ENCODE data around the gene KATNAL1.

Gene KATNAL1

DNA sequence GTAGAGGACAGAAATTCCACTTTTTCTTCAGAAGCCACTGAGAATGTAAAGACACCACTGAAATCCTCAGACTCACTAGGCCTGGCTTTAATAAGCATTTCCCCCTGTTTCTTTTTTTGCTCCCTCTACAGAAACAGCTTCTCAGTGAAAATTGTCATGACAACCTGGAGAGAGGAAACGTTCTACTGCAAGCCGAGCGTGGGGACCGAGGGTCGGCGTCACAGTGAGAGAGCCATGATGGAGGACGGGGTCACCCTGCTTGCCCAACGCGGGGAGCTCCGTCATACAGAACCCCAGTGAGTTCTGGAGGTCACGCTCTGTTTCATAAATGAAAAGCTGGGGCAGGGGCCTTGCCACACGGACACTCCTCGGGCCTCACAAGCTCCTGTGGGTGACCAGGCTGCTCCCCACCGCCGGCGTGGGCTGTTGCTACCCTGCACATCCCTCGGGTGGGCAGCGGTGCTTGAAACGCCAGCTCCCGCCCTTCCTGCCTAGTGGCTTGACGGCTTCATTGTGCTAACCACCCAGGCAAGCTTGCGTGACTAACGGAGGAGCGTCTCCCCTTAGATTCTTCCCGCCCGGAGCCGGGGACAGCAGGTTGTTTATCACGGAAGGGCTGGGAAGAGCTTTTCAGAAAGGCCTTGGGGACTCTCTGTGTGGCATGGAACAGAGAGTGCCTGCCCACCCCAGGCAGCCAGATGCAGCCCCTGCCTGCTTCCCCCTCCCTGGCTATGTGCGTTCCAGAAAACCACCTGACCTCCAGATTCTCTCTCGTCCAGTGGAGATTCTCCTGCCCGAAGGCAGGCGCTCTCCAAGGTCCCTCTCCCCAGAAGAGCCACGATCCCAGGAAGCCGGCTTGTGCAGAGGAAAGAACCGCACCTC, 153.6 kb downstream of the KATNAL1 start:
- Mint-ChIP-seq H3K36me3 (peaks cover 4% of the 10 kb centered on the region), H3K4me3 (no peak overlapping the region), H3K27me3 (peaks cover 5% of the 10 kb centered on the region), H3K4me1 (peaks cover 79% of the 10 kb centered on the region), H3K9me3 (no peaks in the 10 kb centered on the region), H3K27ac (peak overlapping the region; percentile 59)
- CTCF ChIA-PET, result interaction anchor here (14.6 kb wide), 1 partner anchor 22 kb away, joined by 144 read pairs; no protein-coding TSS in a partner anchor
- DNase-seq, result no peak
